ENCODE data around the gene LMF1.

Gene LMF1

DNA sequence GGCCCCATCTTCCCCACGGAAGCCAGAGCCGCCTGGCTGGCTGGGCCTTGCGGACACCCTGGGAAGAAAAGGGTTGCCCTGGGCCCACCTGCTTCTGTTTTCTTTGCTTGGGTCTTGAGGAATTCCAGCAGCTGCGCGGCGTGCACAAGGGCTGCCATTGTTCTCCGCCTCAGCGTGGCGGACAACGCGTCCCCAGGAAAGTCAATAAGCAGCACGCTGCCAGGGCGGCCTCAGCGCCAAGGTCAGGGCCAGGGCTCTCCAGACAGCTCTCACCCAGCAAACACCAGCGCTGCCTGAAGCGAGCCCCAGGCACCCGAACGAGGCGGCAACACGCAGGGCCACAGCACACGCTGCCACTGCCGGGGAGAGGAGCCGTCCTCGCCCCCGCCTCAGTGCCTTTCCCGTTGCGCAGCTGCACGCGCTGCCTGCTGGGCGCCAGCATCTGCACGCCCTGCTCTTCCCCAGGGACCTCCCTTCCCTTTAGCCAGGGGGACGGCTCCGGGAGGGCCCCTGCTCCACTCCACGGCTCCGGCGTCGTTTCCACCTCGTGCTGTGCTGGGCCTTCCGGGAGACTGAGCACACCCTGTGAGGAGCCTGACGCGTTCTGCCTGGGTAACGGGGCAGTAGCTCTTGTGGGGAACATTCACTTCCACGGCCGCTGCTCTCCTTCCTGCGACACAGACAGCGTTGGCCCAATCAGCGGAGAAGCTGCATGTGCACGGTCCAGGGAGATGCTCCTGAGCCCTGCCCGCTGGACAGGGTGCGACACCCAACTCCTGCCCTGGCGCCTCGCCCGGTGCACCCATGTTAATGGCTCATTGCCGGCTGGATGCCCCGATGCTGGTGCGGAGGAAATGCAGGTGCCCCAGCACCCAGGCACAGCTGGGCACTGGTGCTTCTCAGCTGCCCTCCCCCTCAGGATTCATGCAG is 57.8 kb downstream of the LMF1 start:
- no peak for DNase-seq (ENCODE audit: low spot score)

DNA sequence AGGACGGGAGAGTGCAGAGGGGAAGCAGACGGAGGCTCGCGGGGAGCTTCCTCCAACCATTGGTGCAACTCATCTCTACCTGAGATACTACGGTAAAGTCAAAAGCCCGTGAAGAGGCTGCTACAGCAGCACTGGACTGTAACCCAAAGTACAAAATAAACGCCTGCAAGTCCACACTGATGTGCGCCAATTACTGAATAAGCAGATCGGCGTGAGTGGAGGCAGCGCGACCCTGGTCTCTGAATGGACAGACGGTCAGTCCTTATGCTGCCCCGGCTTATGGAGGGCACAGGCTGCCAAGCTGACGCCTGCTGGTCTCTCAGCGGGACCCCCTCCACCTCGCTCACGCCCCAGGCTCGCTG is 58.5 kb downstream of the LMF1 start:
- DNase-seq (ENCODE audit: low spot score): no peak

- no peak for DNase-seq (ENCODE audit: low spot score)
These were observed 59.0 kb downstream of the LMF1 start for GRCh38 chr16:911604-912321.

GRCh38 chr16:911101-911500 is 59.7 kb downstream of the LMF1 start:
- DNase-seq (ENCODE audit: low spot score): no peak

- no peak for DNase-seq (ENCODE audit: low spot score)
These were observed 60.6 kb downstream of the LMF1 start for GRCh38 chr16:910181-910580.

GRCh38 chr16:909281-910000 is 61.3 kb downstream of the LMF1 start:
- DNase-seq (ENCODE audit: low spot score): no peak

DNA sequence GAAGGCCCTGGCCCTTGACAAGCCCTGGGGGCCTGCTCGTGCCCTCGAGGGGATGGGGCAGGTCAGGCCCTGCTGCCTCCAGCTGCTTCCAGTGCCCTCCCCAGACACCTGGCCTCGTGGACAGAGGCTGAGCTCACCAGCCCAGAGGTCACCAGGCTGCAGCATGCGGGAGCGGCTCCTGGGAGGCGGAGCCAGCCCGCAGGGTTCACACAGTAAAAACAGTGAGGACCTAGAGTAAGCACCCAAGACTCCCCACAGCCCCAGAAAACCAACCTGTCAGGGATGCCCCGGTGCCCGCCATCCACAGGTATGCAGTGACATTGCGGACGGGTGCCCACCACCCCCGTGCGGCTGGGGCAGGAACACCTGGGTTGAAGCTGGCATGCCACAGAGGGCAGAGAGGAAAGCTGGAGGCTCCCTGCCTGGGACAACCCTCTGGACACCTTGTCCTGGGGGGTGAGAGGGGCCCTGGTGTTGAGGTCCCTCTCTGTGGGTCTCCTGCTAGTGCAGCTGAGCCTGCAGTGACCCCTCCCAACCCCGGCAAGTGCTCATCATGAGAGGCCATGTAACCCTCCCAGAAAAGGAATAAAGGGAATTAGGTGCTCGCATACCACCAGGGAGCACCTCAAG is 62.1 kb downstream of the LMF1 start:
- no peak for DNase-seq (ENCODE audit: low spot score)

DNA sequence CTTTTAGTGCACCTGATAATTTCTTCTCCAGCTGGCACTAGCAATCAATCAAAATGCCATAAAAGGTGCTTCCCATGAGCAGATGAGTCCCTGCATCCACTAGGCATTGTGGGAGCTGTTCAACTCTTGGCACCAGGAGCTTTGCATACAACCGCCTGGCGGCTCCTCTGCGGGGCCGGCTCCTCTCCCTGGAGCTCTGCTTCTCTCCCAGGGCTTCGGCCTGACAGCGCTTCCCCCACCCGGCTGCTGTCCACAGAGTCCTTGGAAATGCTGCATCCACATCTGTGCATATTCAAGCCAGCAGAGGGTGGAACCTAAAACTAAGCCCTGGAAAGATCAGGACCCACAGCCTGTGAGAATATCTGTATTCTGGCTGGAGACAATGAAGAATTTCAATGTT is 62.9 kb downstream of the LMF1 start:
- DNase-seq (ENCODE audit: low spot score): no peak

GRCh38 chr16:907361-907760 is 63.4 kb downstream of the LMF1 start:
- DNase-seq (ENCODE audit: low spot score): no peak

DNA sequence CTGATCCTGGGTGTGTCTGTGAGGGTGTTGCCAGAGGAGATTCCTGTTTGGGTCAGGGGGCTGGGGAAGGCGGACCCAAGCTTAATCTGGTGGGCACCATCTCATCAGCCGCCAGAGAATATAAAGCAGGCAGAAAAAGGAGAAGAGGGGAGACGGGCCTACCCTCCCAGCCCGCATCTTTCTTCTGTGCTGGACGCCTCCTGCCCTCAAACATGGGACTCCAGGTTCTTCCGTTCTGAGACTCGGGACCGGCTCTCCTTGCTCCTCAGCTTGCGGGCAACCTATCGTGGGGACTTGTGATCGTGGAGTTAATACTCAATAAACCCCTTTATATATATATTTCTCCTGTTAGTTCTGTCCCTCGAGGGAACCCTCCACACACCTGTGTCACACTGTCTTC is 64.5 kb downstream of the LMF1 start:
- DNase-seq (ENCODE audit: low spot score): no peak

DNA sequence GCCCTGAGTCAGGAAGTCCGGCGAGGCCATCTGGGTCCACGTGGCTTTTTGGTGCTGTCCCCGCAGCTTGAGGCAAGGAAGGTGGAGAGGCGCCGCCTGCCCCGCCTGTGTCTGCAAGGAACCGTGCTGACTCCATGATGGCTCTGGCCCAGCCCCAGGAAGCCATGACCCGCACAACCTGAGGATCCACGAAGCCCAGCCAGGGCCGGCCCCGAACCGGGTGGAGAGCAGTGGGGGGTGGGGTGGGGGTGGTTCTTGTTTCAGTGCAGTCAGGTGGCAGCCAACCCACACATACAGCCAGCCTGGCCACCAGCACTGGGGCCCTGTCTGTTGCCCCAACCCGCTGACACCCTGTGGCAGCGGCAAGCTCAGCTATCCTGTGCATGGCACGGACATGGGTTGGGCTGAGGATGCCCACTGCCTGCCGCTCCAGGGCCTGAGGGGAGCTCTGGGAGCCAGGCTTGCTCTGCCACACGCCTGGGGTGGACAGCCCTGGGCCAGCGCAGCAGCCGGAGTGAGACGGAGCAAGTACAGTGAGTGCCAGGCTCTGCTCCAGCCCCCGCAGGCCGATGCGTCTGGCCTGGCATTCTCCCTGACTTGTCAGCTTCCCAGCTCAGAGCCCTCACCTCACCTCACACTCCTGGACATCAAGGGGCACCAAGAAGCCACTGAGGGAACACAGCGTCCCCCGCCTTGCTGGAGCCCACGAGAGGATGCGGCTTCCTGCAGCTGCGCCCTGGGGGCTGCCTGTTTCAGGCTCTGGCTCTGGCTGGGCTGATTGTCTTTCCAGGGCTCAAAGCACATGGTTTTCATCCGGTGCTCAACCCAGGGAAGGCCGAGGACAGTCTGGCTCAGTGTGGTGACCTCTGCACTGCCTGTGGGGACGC is 68.8 kb downstream of the LMF1 start:
- no peak for DNase-seq (ENCODE audit: low spot score)

DNA sequence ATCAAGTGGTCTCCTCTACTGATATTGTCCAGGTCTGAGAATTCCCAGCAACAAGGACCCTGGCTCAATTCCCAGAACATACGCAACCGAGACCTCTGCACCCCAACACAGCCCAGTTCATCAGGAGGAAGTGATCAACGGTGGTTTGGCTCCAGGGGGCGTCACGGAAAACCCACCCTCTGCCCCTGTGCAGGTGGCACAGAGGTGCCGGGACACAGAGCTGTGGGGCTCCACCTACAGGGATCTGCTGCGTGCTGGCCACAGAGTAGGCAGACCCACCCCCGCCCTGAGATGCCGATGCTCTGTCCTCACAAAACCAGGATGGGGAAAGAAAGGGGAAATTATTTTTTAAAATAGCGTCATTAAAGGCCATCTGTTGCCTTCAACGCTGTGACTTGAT is 69.6 kb downstream of the LMF1 start:
- DNase-seq (ENCODE audit: low spot score): no peak

DNA sequence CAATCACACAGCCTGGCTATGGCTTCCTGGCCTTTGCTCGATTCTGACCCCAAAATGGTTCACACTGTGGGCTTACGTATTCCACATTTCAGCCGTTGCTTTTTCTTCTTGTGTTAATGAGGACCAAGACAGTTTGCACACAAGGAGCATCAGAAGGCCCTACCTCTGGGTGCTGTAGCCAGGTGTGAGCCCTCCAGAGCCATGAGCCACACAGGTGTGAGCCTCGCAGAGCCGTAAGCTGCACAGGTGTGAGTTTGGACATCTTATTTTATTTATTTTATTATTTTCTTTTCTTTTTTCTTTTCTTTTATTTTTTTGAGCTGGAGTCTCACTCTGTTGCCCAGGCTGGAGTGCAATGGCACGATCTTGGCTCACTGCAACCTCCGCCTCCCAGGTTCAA is 70.6 kb downstream of the LMF1 start:
- DNase-seq (ENCODE audit: low spot score): no peak

DNA sequence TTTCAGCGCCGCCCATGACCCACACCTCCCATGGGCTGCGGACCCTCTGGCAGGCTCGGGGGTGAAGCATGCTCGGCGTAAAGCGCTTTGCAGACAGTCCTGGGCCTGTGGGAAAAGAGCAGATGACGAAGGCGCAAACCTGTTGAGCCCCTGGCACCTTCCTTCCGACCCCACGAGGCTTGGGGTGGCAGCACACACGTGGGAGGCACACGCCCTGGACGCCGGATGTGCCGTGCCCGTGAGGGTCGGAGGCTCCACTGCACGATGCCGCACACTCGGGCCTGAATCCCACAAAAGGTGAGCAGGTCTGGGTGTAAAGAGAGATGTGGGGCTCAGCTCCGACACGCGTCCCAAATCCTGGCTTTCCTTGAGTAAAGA is 71.1 kb downstream of the LMF1 start:
- no peak for DNase-seq (ENCODE audit: low spot score)

GRCh38 chr16:898761-899682 is 71.8 kb downstream of the LMF1 start:
- no peak for DNase-seq (ENCODE audit: low spot score)

DNA sequence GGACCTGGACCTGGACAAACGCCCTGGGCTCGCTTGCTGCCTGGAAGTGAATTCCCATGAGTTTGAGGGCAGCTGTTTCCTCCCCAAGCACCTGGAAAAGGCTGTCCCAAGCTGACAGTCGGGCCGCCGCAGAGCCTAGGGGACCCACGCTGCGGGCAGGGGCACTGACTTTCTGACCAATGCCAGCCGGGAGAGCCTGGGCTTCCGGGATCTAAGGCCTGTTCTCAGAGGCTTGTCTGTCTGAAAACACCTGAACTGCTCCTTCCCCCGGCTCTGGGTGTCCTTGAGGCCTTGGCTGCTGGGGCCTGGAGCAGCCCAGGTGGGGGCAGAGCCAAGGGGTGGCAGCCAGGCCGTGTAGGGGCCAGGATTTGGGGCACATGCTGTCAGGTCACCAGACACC is 72.6 kb downstream of the LMF1 start:
- no peak for DNase-seq (ENCODE audit: low spot score)

DNA sequence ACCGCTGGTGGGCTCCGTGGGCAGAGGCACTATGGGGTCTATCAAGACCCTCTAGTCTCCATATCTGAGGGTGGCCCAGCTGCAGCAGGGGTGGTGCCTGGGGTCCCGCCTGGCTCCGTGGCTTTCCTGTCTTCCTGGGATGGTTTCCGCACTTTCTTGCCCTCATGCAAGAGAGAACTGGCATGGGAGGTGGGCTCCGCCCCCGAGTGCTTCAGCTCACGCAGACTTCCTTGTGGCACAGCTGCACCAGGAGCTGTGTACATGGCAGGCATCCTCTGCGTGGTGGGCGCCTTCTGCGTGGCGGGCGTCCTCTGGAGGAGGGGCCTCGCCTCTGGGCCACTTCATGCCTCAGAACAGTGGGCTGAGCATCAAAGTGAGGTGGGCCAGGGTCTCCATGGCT is 73.1 kb downstream of the LMF1 start:
- no peak for DNase-seq (ENCODE audit: low spot score)

DNA sequence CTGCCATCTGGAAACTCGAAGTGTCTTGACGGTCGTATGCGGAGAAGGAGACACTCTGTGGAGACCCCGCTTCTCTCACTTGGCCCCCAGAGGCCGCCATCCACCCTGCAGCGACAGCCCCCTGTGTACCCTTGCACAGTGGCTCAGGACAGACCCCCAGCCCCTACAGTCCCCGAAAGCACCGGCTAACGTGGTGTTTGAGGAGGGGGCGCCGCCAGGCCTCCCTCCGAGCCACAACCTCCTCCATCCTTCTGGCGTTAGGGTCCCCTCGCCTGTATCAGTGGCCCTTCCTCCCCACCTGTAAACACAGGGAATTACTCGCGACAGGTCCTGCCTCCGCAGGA is 73.6 kb downstream of the LMF1 start:
- DNase-seq (ENCODE audit: low spot score): no peak

DNA sequence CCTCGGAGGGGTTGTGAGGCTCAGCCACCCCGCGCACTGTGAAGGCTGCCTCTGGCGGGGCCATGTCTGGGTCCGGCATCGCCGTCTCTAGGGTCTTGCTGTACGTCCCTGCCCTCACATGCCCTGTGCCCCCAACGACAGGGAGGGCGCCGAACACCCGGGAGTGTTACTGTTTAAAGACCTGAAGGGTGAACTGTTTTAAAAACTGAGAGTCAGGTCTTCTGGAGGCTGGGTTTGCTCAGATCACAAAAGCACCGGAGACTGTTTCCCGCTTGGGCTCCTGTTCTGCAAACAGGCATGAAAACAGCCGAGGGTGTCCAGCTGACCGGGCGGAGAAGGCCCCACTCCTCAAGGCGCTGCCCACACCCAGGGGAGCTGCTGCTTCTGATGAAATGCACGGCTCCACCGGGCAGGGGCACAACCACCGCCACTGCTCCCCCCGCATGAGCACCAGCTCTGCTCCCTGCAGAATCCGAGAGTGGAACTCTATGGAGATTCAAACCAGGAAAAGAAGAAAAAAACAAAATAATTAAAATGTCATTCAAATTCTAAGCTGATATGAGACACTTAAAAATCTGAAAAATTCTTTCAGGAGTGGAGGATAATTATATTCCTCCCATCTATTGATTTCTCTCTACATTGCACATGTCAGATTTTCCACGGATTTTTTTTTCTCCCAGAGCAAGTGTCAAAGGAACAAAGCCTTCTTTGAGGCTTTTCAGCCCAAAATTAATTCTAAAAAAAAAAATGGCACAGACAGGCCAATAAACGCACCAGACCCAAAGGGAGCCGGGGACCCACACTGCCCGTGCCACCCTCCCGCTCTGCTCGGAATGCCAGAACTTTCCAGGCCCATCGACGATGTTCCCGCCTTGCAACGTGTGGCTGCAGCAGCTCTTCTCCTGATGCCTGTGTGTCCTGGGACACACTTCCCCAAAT is 74.3 kb downstream of the LMF1 start:
- DNase-seq (ENCODE audit: low spot score): no peak

Data from hematopoietic multipotent progenitor cell treated with erythropoietin and hydrocortisone succinate and interleukin-3 and kit ligand, for 17 days (in vitro differentiated cells).